ENCODE measurements around the gene GBGT1. TPM values are rescaled to one million over a fixed set of nuclear protein-coding genes. Genes with fewer than 3 reads are reported as not detected.

The GBGT1 gene
- total and polyA plus RNA-seq, 2 donors (not counting 1 experiment from before 2014, with no cell fraction given) = 19.6 to 52.7 TPM

- POLR2A ChIA-PET = no interaction called here
- no peak overlapping the region for H3K4me3 Mint-ChIP-seq
- DNase-seq (no peak), ATAC-seq (ENCODE audit: low read depth) (no peak)
- Histone ChIP-seq H2AFZ (ENCODE audit: insufficient read depth, low read depth, low read length, poor library complexity, severe bottlenecking) (no peak overlapping the region), H3K4me1 (ENCODE audit: control insufficient read depth in 2 of 2, insufficient read depth in 2 of 2, low read length in 2 of 2) (peaks cover 23 to 33% of the 10 kb centered on the region in 2 donors), H4K20me1 (ENCODE audit: control insufficient read depth, insufficient read depth, low read length, poor library complexity, severe bottlenecking) (no peaks in the 10 kb centered on the region), H3K27ac (ENCODE audit: low read length in 2 of 2) (no peak overlapping the region), H3K9me3 (ENCODE audit: control extremely low read depth in 1 of 3, control insufficient read depth in 2 of 3, insufficient read depth in 1 of 3, low read length in 2 of 3) (peaks cover 0 to 3% (median 0%) of the 10 kb centered on the region in 3 donors), H3K79me2 (ENCODE audit: control insufficient read depth, insufficient read depth, low read length) (peaks cover 7% of the 10 kb centered on the region), H3K4me2 (replicated peaks; ENCODE audit: low read depth, low read length, poor library complexity, severe bottlenecking) (no peak overlapping the region), H3K27me3 (replicated peaks in 1 of 4; ENCODE audit: control extremely low read depth in 1 of 4, control insufficient read depth in 3 of 4, insufficient read depth in 4 of 4, low read length in 3 of 4) (peaks cover 0 to 20% (median 5%) of the 10 kb centered on the region in 4 experiments), H3K4me3 (ENCODE audit: control extremely low read depth in 1 of 5, extremely low read depth in 1 of 5, insufficient read depth in 1 of 5, low read depth in 2 of 5, low read length in 4 of 5) (no peak overlapping the region), H3K36me3 (replicated peaks in 1 of 2; ENCODE audit: control extremely low read depth in 1 of 2, control insufficient read depth in 1 of 2, extremely low read depth in 1 of 2, insufficient read depth in 2 of 2, low read length in 1 of 2) (no peaks in the 10 kb centered on the region), H3K9ac (ENCODE audit: low read length) (no peak overlapping the region)
- no peak overlapping the region for H3K27ac Mint-ChIP-seq
- peaks cover 20% of the 10 kb centered on the region for H3K27me3 Mint-ChIP-seq
- intact Hi-C loops (cut with micrococcal nuclease) = no loop called here
- CTCF ChIA-PET = interaction anchor here (1.0 to 2.7 kb wide), 6 partner anchors 10 to 146 kb away, joined by 3 to 10 read pairs (median 4); no protein-coding TSS in a partner anchor
- H3K4me1 Mint-ChIP-seq = peaks cover 24% of the 10 kb centered on the region
- TF ChIP-seq CTCF (IDR thresholded peaks at IDR 0.05) (no peak), EZH2 (IDR thresholded peaks at IDR 0.05; ENCODE audit: borderline replicate concordance, insufficient read depth, low read depth, low read length, poor library complexity, severe bottlenecking) (no peak)
- H3K9me3 Mint-ChIP-seq (ENCODE audit: insufficient read depth) = no peaks in the 10 kb centered on the region
- WGBS (ENCODE audit: insufficient coverage) = 87% methylated on average over 3 of the region's 3 CpGs
These were observed 4.1 kb upstream of the GBGT1 start for GRCh38 chr9:133167769-133168168.

- CTCF ChIA-PET = interaction anchor here (1.0 to 2.7 kb wide), 5 partner anchors 9 to 23 kb away, joined by 3 to 10 read pairs (median 5); no protein-coding TSS in a partner anchor
- intact Hi-C loops (cut with micrococcal nuclease) = no loop called here
- no peak for DNase-seq
These were observed 3.5 kb upstream of the GBGT1 start for GRCh38 chr9:133167096-133167730.

More at GRCh38 chr9:133167096-133167730, 3.5 kb upstream of the GBGT1 start:
- Histone ChIP-seq H3K4me2 (replicated peaks; ENCODE audit: low read depth, low read length, poor library complexity, severe bottlenecking) (no peak overlapping the region), H3K4me1 (ENCODE audit: control insufficient read depth in 2 of 2, insufficient read depth in 2 of 2, low read length in 2 of 2) (peaks cover 27 to 38% of the 10 kb centered on the region in 2 donors), H3K79me2 (ENCODE audit: control insufficient read depth, insufficient read depth, low read length) (peaks cover 7% of the 10 kb centered on the region), H3K9ac (ENCODE audit: low read length) (no peak overlapping the region), H3K27ac (ENCODE audit: low read length in 2 of 2) (no peak overlapping the region), H3K36me3 (replicated peaks in 1 of 2; ENCODE audit: control extremely low read depth in 1 of 2, control insufficient read depth in 1 of 2, extremely low read depth in 1 of 2, insufficient read depth in 2 of 2, low read length in 1 of 2) (no peaks in the 10 kb centered on the region), H3K27me3 (replicated peaks in 1 of 4; ENCODE audit: control extremely low read depth in 1 of 4, control insufficient read depth in 3 of 4, insufficient read depth in 4 of 4, low read length in 3 of 4) (peaks cover 0 to 20% (median 5%) of the 10 kb centered on the region in 4 experiments), H3K9me3 (ENCODE audit: control extremely low read depth in 1 of 3, control insufficient read depth in 2 of 3, insufficient read depth in 1 of 3, low read length in 2 of 3) (peaks cover 0 to 3% (median 0%) of the 10 kb centered on the region in 3 donors), H4K20me1 (ENCODE audit: control insufficient read depth, insufficient read depth, low read length, poor library complexity, severe bottlenecking) (no peaks in the 10 kb centered on the region), H2AFZ (ENCODE audit: insufficient read depth, low read depth, low read length, poor library complexity, severe bottlenecking) (no peak overlapping the region), H3K4me3 (ENCODE audit: control extremely low read depth in 1 of 5, extremely low read depth in 1 of 5, insufficient read depth in 1 of 5, low read depth in 2 of 5, low read length in 4 of 5) (no peak overlapping the region)
- TF ChIP-seq EZH2 (IDR thresholded peaks at IDR 0.05; ENCODE audit: borderline replicate concordance, insufficient read depth, low read depth, low read length, poor library complexity, severe bottlenecking) (no peak), CTCF (IDR thresholded peaks at IDR 0.05) (no peak)
- Mint-ChIP-seq H3K9me3 (ENCODE audit: insufficient read depth) (no peaks in the 10 kb centered on the region), H3K4me3 (no peak overlapping the region), H3K27me3 (peaks cover 18% of the 10 kb centered on the region), H3K4me1 (peaks cover 27% of the 10 kb centered on the region), H3K27ac (no peak overlapping the region)
- 90% methylated on average over 2 of the region's 3 CpGs for WGBS (ENCODE audit: insufficient coverage)
- POLR2A ChIA-PET = no interaction called here
- ATAC-seq (ENCODE audit: low read depth) = no peak

Measured in B cell (primary cell).